ENCODE results near the gene HARBI1.

The HARBI1 gene

GRCh38 chr11:46662366-46662765 is 45.3 kb upstream of the HARBI1 start:
- Histone ChIP-seq H3K27me3 (no peaks in the 10 kb centered on the region), H3K4me1 (ENCODE audit: control insufficient read depth in 1 of 2, insufficient read depth in 1 of 2, low read depth in 1 of 2, low read length in 1 of 2) (peaks cover 9 to 11% of the 10 kb centered on the region in 2 experiments), H3K4me3 (ENCODE audit: low read depth in 1 of 2, low read length in 1 of 2) (no peak overlapping the region), H3K9me3 (no peaks in the 10 kb centered on the region), H3K36me3 (peaks cover 93% of the 10 kb centered on the region), H3K27ac (no peak overlapping the region)
- TF ChIP-seq CTCF (IDR thresholded peaks at IDR 0.05): no peak

GRCh38 chr11:46661836-46662235 is 44.8 kb upstream of the HARBI1 start:
- H3K4me3 ChIP-seq (ENCODE audit: low read depth in 1 of 2, low read length in 1 of 2): no peak overlapping the region
- H3K27ac ChIP-seq: no peak overlapping the region
- H3K4me1 ChIP-seq (ENCODE audit: control insufficient read depth in 1 of 2, insufficient read depth in 1 of 2, low read depth in 1 of 2, low read length in 1 of 2): peaks cover 9 to 11% of the 10 kb centered on the region in 2 experiments
- peaks cover 93% of the 10 kb centered on the region for H3K36me3 ChIP-seq
- no peaks in the 10 kb centered on the region for H3K27me3 ChIP-seq
- no peaks in the 10 kb centered on the region for H3K9me3 ChIP-seq
- no peak for TF ChIP-seq CTCF (IDR thresholded peaks at IDR 0.05)

GRCh38 chr11:46659908-46660307 is 42.9 kb upstream of the HARBI1 start:
- H3K36me3 ChIP-seq: peaks cover 93% of the 10 kb centered on the region
- peaks cover 9 to 11% of the 10 kb centered on the region in 2 experiments for H3K4me1 ChIP-seq (ENCODE audit: control insufficient read depth in 1 of 2, insufficient read depth in 1 of 2, low read depth in 1 of 2, low read length in 1 of 2)
- peak overlapping the region; percentile 63 for H3K27ac ChIP-seq
- no peaks in the 10 kb centered on the region for H3K9me3 ChIP-seq
- no peaks in the 10 kb centered on the region for H3K27me3 ChIP-seq
- TF ChIP-seq CTCF (IDR thresholded peaks at IDR 0.05): no peak
- H3K4me3 ChIP-seq (ENCODE audit: low read depth in 1 of 2, low read length in 1 of 2): no peak overlapping the region

- H3K9me3 ChIP-seq: no peaks in the 10 kb centered on the region
- no peak overlapping the region for H3K27ac ChIP-seq
- H3K4me3 ChIP-seq (ENCODE audit: low read depth in 1 of 2, low read length in 1 of 2): no peak overlapping the region
- H3K4me1 ChIP-seq (ENCODE audit: control insufficient read depth in 1 of 2, insufficient read depth in 1 of 2, low read depth in 1 of 2, low read length in 1 of 2): peaks cover 9 to 11% of the 10 kb centered on the region in 2 experiments
- H3K27me3 ChIP-seq: no peaks in the 10 kb centered on the region
- TF ChIP-seq CTCF (IDR thresholded peaks at IDR 0.05): no peak
- peaks cover 91% of the 10 kb centered on the region for H3K36me3 ChIP-seq
These were observed 41.2 kb upstream of the HARBI1 start for GRCh38 chr11:46658259-46658658.

GRCh38 chr11:46657186-46657585 is 40.2 kb upstream of the HARBI1 start:
- no peaks in the 10 kb centered on the region for H3K27me3 ChIP-seq
- H3K4me3 ChIP-seq (ENCODE audit: low read depth in 1 of 2, low read length in 1 of 2): no peak overlapping the region
- TF ChIP-seq CTCF (IDR thresholded peaks at IDR 0.05): no peak
- peaks cover 93% of the 10 kb centered on the region for H3K36me3 ChIP-seq
- no peak overlapping the region for H3K27ac ChIP-seq
- no peaks in the 10 kb centered on the region for H3K9me3 ChIP-seq
- H3K4me1 ChIP-seq (ENCODE audit: control insufficient read depth in 1 of 2, insufficient read depth in 1 of 2, low read depth in 1 of 2, low read length in 1 of 2): peaks cover 9 to 11% of the 10 kb centered on the region in 2 experiments

- Histone ChIP-seq H3K36me3 (peaks cover 93% of the 10 kb centered on the region), H3K27ac (no peak overlapping the region), H3K4me3 (ENCODE audit: low read depth in 1 of 2, low read length in 1 of 2) (no peak overlapping the region), H3K27me3 (no peaks in the 10 kb centered on the region), H3K4me1 (ENCODE audit: control insufficient read depth in 1 of 2, insufficient read depth in 1 of 2, low read depth in 1 of 2, low read length in 1 of 2) (peaks cover 9 to 11% of the 10 kb centered on the region in 2 experiments), H3K9me3 (no peaks in the 10 kb centered on the region)
- TF ChIP-seq CTCF (IDR thresholded peaks at IDR 0.05): no peak
These were observed 38.6 kb upstream of the HARBI1 start for GRCh38 chr11:46655631-46656030.
